CD14-positive monocyte (primary cell): Measurements from ENCODE around the gene CAPN9. TPM values are rescaled to one million over a fixed set of nuclear protein-coding genes. Genes with fewer than 3 reads are reported as not detected.
A peak's percentile ranks its signal among the peaks of the same experiment; 100 is the strongest.

Source experiments
- DNase-seq, 3 donors: peaks; one replicate each; pipeline ENCODE4 v3.0.0-alpha.2; 2011 to 2022
- H2AFZ ChIP-seq: 2 replicates; pipeline ENCODE4 v1.6.0; 2012; ENCODE audit warnings: mild to moderate bottlenecking, low read depth, low read length, inconsistent platforms; ENCODE audit not compliant: insufficient read depth, poor library complexity, severe bottlenecking
- H3K27ac ChIP-seq, 2 donors: 1 replicate in 1 of 2; 2 replicates in 1 of 2; pipeline ENCODE4 v1.5.1; 2012 to 2013; ENCODE audit warnings: low read length in 2 of 2, control low read depth in 1 of 2, inconsistent platforms in 1 of 2, low read depth in 1 of 2, mild to moderate bottlenecking in 1 of 2
- H3K27me3 ChIP-seq, 2 donors: one replicate each; pipeline versions ENCODE4 v1.6.0 to v1.6.1; 2011 to 2013; ENCODE audit warnings: low read length in 2 of 2; ENCODE audit not compliant: control insufficient read depth in 2 of 2, insufficient read depth in 2 of 2
- H3K36me3 ChIP-seq, 2 donors: replicated peaks in 1 of 2; 1 replicate in 1 of 2; 2 replicates in 1 of 2; pipeline versions ENCODE4 v1.5.1 to v1.6.1; 2012 to 2013; ENCODE audit warnings: low read length in 2 of 2, control low read depth in 1 of 2, inconsistent platforms in 1 of 2, mild to moderate bottlenecking in 1 of 2; ENCODE audit not compliant: insufficient read depth in 2 of 2, control insufficient read depth in 1 of 2
- H3K4me1 ChIP-seq, 2 donors: 1 replicate in 1 of 2; 2 replicates in 1 of 2; pipeline versions ENCODE4 v1.5.1 to v1.6.1; 2012 to 2013; ENCODE audit warnings: low read length in 2 of 2, control low read depth in 1 of 2, inconsistent platforms in 1 of 2, mild to moderate bottlenecking in 1 of 2, moderate library complexity in 1 of 2; ENCODE audit not compliant: insufficient read depth in 2 of 2, control insufficient read depth in 1 of 2
- H3K4me2 ChIP-seq: replicated peaks from 2 replicates; pipeline ENCODE3; 2012; ENCODE audit warnings: low read length, moderate library complexity, mild to moderate bottlenecking; ENCODE audit not compliant: poor library complexity, severe bottlenecking; ENCODE audit errors: extremely low read depth
- H3K4me3 ChIP-seq, 3 experiments: fragments of 200-600 bp in 1 of 3; sonication (generic) in 1 of 3; replicated peaks in 1 of 3; 1 replicate in 2 of 3; 2 replicates in 1 of 3; pipeline ENCODE4 v1.5.1; 2011 to 2013; ENCODE audit warnings: low read length in 3 of 3, mild to moderate bottlenecking in 3 of 3, control low read depth in 2 of 3, low read depth in 2 of 3, inconsistent platforms in 1 of 3, moderate library complexity in 1 of 3
- H3K79me2 ChIP-seq: 2 replicates; pipeline ENCODE4 v1.6.0; 2012; ENCODE audit warnings: mild to moderate bottlenecking, control low read depth, inconsistent platforms, low read length, moderate library complexity; ENCODE audit not compliant: insufficient read depth
- H3K9ac ChIP-seq: 2 replicates; pipeline ENCODE4 v1.6.0; 2017; ENCODE audit warnings: low read length, mild to moderate bottlenecking; ENCODE audit not compliant: insufficient read depth, poor library complexity, severe bottlenecking
- H3K9me3 ChIP-seq, 2 donors: replicated peaks in 1 of 2; 1 replicate in 1 of 2; 2 replicates in 1 of 2; pipeline versions ENCODE4 v1.5.1 to v1.6.1; 2012 to 2013; ENCODE audit warnings: low read length in 2 of 2, control low read depth in 1 of 2; ENCODE audit not compliant: control insufficient read depth in 1 of 2, insufficient read depth in 1 of 2
- H4K20me1 ChIP-seq: 2 replicates; pipeline ENCODE4 v1.6.0; 2012; ENCODE audit warnings: mild to moderate bottlenecking, low read length, control low read depth, moderate library complexity; ENCODE audit not compliant: insufficient read depth
- H3K27ac Mint-ChIP-seq, 7 donors: one replicate each; pipeline ENCODE4 v1.8.0; 2020; ENCODE audit warnings: mild to moderate bottlenecking in 7 of 7, mixed read lengths in 7 of 7, moderate library complexity in 6 of 7, inconsistent platforms in 2 of 7
- H3K27me3 Mint-ChIP-seq, 3 donors: one replicate each; pipeline ENCODE4 v1.8.0; 2021 to 2022; ENCODE audit warnings: low read depth in 3 of 3, mild to moderate bottlenecking in 3 of 3, mixed read lengths in 3 of 3, moderate library complexity in 3 of 3, inconsistent platforms in 1 of 3
- H3K36me3 Mint-ChIP-seq, 2 donors: one replicate each; pipeline ENCODE4 v1.8.0; 2020; ENCODE audit warnings: mixed read lengths in 2 of 2, inconsistent platforms in 1 of 2, mild to moderate bottlenecking in 1 of 2
- H3K4me1 Mint-ChIP-seq: one replicate; pipeline ENCODE4 v1.8.0; 2020; ENCODE audit warnings: mild to moderate bottlenecking, mixed read lengths
- H3K4me3 Mint-ChIP-seq, 2 donors: one replicate each; pipeline ENCODE4 v1.8.0; 2020; ENCODE audit warnings: mild to moderate bottlenecking in 2 of 2, mixed read lengths in 2 of 2, moderate library complexity in 1 of 2
- H3K9me3 Mint-ChIP-seq, 7 donors: one replicate each; pipeline ENCODE4 v1.8.0; 2020 to 2022; ENCODE audit warnings: mixed read lengths in 7 of 7, mild to moderate bottlenecking in 6 of 7, moderate library complexity in 6 of 7, inconsistent platforms in 2 of 7
- CTCF ChIP-seq: fragments of 200-600 bp; IDR thresholded peaks from one replicate; pipeline ENCODE4 v1.8.0; 2022; ENCODE audit warnings: antibody characterized with exemption, mild to moderate bottlenecking
- WGBS: methylation state at CpG from one replicate; pipeline ENCODE4 v1.1.5; 2013; ENCODE audit warnings: missing lambda C conversion rate; ENCODE audit not compliant: insufficient coverage; 5-methylcytosine and 5-hydroxymethylcytosine counted together
- intact Hi-C, 2 donors: fragments of 100-400 bp; cut with micrococcal nuclease; formaldehyde crosslinking; loops; one replicate each; pipeline versions ENCODE4 v1.15.0 to v1.15.1; 2023
- polyA plus RNA-seq, 3 donors: library from polyadenylated mRNA; depleted of rRNA in 1 of 3; unstranded in 2 of 3; stranded (reverse) in 1 of 3; fragments of 300-500 nt in 2 of 3; fragments of >200 nt in 1 of 3; fragmentation: Illumina TruSeq in 2 of 3; gene quantifications; 1 replicate in 2 of 3; 2 replicates in 1 of 3; pipeline ENCODE4 v1.2.3, GENCODE V29; 2012 to 2021
- small RNA-seq: library from RNA; depleted of rRNA; stranded (forward); fragments of <200 nt; gene quantifications from one replicate; pipeline ENCODE3, GENCODE V24; 2012; ENCODE audit warnings: low read depth; ENCODE audit not compliant: insufficient read length

The CAPN9 gene
- polyA plus RNA-seq, 3 donors, result not detected

GRCh38 chr1:230850547-230850946, 103.4 kb downstream of the CAPN9 start:
- Histone ChIP-seq H3K4me1 (no peaks in the 10 kb centered on the region), H3K27ac (no peak overlapping the region), H2AFZ (no peak overlapping the region), H3K9ac (no peak overlapping the region), H4K20me1 (no peaks in the 10 kb centered on the region), H3K9me3 (no peaks in the 10 kb centered on the region), H3K36me3 (no peaks in the 10 kb centered on the region), H3K4me2 (no peak overlapping the region), H3K4me3 (no peak overlapping the region), H3K79me2 (no peaks in the 10 kb centered on the region), H3K27me3 (no peaks in the 10 kb centered on the region)
- intact Hi-C loops, result no loop called here
- H3K27me3 Mint-ChIP-seq, result peaks cover 0 to 1% (median 0%) of the 10 kb centered on the region in 3 donors
- DNase-seq, result no peak
- H3K27ac Mint-ChIP-seq, result peak overlapping the region in 1 of 7 donors; percentile 18
- peaks cover 0 to 4% (median 2%) of the 10 kb centered on the region in 7 donors for H3K9me3 Mint-ChIP-seq
- H3K36me3 Mint-ChIP-seq, result no peaks in the 10 kb centered on the region
- no peaks in the 10 kb centered on the region for H3K4me1 Mint-ChIP-seq
- WGBS, result 88% methylated on average over 5 of the region's 8 CpGs
- no peak for TF ChIP-seq CTCF
- no peak overlapping the region for H3K4me3 Mint-ChIP-seq

- intact Hi-C loops, result no loop called here
- H3K4me1 Mint-ChIP-seq, result no peaks in the 10 kb centered on the region
- Histone ChIP-seq H3K9me3 (no peaks in the 10 kb centered on the region), H2AFZ (no peak overlapping the region), H3K4me3 (no peak overlapping the region), H3K27ac (no peak overlapping the region), H3K9ac (no peak overlapping the region), H3K4me1 (no peaks in the 10 kb centered on the region), H4K20me1 (no peaks in the 10 kb centered on the region), H3K4me2 (no peak overlapping the region), H3K27me3 (no peaks in the 10 kb centered on the region), H3K79me2 (no peaks in the 10 kb centered on the region), H3K36me3 (no peaks in the 10 kb centered on the region)
- no peak for DNase-seq
- peaks cover 0 to 1% (median 0%) of the 10 kb centered on the region in 3 donors for H3K27me3 Mint-ChIP-seq
- no peak for TF ChIP-seq CTCF
- 80% methylated on average over 1 of the region's 5 CpGs for WGBS
- peaks cover 0 to 4% (median 2%) of the 10 kb centered on the region in 7 donors for H3K9me3 Mint-ChIP-seq
- H3K27ac Mint-ChIP-seq, result no peak overlapping the region
- no peak overlapping the region for H3K4me3 Mint-ChIP-seq
- H3K36me3 Mint-ChIP-seq, result no peaks in the 10 kb centered on the region
Measured at GRCh38 chr1:230851291-230851691, 104.1 kb downstream of the CAPN9 start.

Small RNA genes within 50 kb of the gene (small RNA-seq; reads per million reads assigned to genes)
- not detected for gene RNA5SP79

Other genes starting within 250 kb of the CAPN9 start
- 10 to 100 TPM; 16.7 to 30.4 (median 24.7) TPM for gene COG2, start 104.9 kb upstream of the CAPN9 start, polyA plus RNA-seq
- gene AGT, start 33.3 kb upstream of the CAPN9 start, polyA plus RNA-seq, result under 1 TPM in 1 of 3 donors, not detected in 2; 0.04 TPM
- 1 to 10 TPM; 1.3 to 2.7 (median 1.6) TPM for gene C1orf198, start 121.1 kb downstream of the CAPN9 start, polyA plus RNA-seq
- gene TTC13, start 231.5 kb downstream of the CAPN9 start, polyA plus RNA-seq, result 10 to 100 TPM in 2 of 3 donors, 1 to 10 TPM in 1; 9.2 to 24.4 (median 10.8) TPM
- 10 to 100 TPM in 2 of 3 donors, 1 to 10 TPM in 1; 7.7 to 19.2 (median 15.0) TPM for gene ARV1, start 231.7 kb downstream of the CAPN9 start, polyA plus RNA-seq